DND-41 (cell line): Measurements from ENCODE around the gene RBMS3.

Experiments used
- ATAC-seq: fragments of 200-7000 bp; cut with Tn5 transposase; 3 replicates; pipeline ENCODE4 v1.9.1; 2021; ENCODE audit warnings: low read depth; ENCODE audit not compliant: insufficient read depth
- DNase-seq: peaks from one replicate; pipeline ENCODE4 v3.0.0-alpha.2; 2020
- H2AFZ ChIP-seq: 2 replicates; pipeline ENCODE4 v1.6.0; 2012; ENCODE audit warnings: low read depth, low read length
- H3K27ac ChIP-seq: 2 replicates; pipeline ENCODE4 v1.5.1; 2012; ENCODE audit warnings: low read length, inconsistent platforms
- H3K27me3 ChIP-seq: fragments of 200-600 bp; sonication (generic); 2 replicates; pipeline ENCODE4 v1.6.0; 2012; ENCODE audit warnings: low read length, mild to moderate bottlenecking, inconsistent platforms; ENCODE audit not compliant: insufficient read depth, poor library complexity
- H3K36me3 ChIP-seq: 2 replicates; pipeline ENCODE4 v1.5.1; 2012; ENCODE audit warnings: low read length, inconsistent platforms; ENCODE audit not compliant: insufficient read depth
- H3K4me1 ChIP-seq: 2 replicates; pipeline ENCODE4 v1.5.1; 2012; ENCODE audit warnings: mild to moderate bottlenecking, low read length; ENCODE audit not compliant: insufficient read depth
- H3K4me2 ChIP-seq: 2 replicates; pipeline ENCODE4 v1.6.0; 2012; ENCODE audit warnings: mild to moderate bottlenecking, moderate library complexity, low read length, inconsistent platforms; ENCODE audit not compliant: insufficient read depth
- H3K4me3 ChIP-seq, 2 experiments: fragments of 200-600 bp in 1 of 2; shearing (Covaris generic) in 1 of 2; 2 replicates each; pipeline ENCODE4 v1.5.1; 2012 to 2016; ENCODE audit warnings: inconsistent platforms in 2 of 2, low read length in 2 of 2, mild to moderate bottlenecking in 2 of 2, low read depth in 1 of 2, moderate library complexity in 1 of 2
- H3K79me2 ChIP-seq: 2 replicates; pipeline ENCODE4 v1.6.0; 2012; ENCODE audit warnings: low read length, inconsistent platforms; ENCODE audit not compliant: insufficient read depth
- H3K9ac ChIP-seq: 2 replicates; pipeline ENCODE4 v1.6.0; 2012; ENCODE audit warnings: low read depth, mild to moderate bottlenecking, inconsistent platforms, low read length, moderate library complexity
- H3K9me3 ChIP-seq: 2 replicates; pipeline ENCODE4 v1.5.1; 2012; ENCODE audit warnings: low read length, moderate library complexity, mild to moderate bottlenecking, inconsistent platforms; ENCODE audit not compliant: insufficient read depth, severe bottlenecking
- H4K20me1 ChIP-seq: 2 replicates; pipeline ENCODE4 v1.6.0; 2012; ENCODE audit warnings: low read length; ENCODE audit not compliant: insufficient read depth
- EZH2 ChIP-seq: IDR thresholded peaks from 3 replicates; pipeline ENCODE4 v1.6.1; 2012; ENCODE audit warnings: borderline replicate concordance, low read depth, mild to moderate bottlenecking, moderate library complexity, low read length, inconsistent platforms; ENCODE audit not compliant: severe bottlenecking
- TF ChIP-seq, protein P1 (sequence below): IDR thresholded peaks from 2 replicates; pipeline ENCODE4 v1.5.1; 2012; ENCODE audit warnings: borderline replicate concordance, low read length, moderate library complexity, mild to moderate bottlenecking; ENCODE audit not compliant: poor library complexity, severe bottlenecking; ENCODE audit errors: extremely low read depth

Gene RBMS3

GRCh38 chr3:29973763-29974162 is 692.9 kb downstream of the RBMS3 start:
- Histone ChIP-seq H4K20me1 (no peaks in the 10 kb centered on the region), H2AFZ (no peak overlapping the region), H3K9ac (no peak overlapping the region), H3K4me2 (no peak overlapping the region), H3K4me3 (no peak overlapping the region), H3K27ac (no peak overlapping the region), H3K4me1 (no peaks in the 10 kb centered on the region), H3K9me3 (no peaks in the 10 kb centered on the region), H3K27me3 (no peaks in the 10 kb centered on the region), H3K79me2 (no peaks in the 10 kb centered on the region), H3K36me3 (no peaks in the 10 kb centered on the region)
- TF ChIP-seq, protein P1, sequence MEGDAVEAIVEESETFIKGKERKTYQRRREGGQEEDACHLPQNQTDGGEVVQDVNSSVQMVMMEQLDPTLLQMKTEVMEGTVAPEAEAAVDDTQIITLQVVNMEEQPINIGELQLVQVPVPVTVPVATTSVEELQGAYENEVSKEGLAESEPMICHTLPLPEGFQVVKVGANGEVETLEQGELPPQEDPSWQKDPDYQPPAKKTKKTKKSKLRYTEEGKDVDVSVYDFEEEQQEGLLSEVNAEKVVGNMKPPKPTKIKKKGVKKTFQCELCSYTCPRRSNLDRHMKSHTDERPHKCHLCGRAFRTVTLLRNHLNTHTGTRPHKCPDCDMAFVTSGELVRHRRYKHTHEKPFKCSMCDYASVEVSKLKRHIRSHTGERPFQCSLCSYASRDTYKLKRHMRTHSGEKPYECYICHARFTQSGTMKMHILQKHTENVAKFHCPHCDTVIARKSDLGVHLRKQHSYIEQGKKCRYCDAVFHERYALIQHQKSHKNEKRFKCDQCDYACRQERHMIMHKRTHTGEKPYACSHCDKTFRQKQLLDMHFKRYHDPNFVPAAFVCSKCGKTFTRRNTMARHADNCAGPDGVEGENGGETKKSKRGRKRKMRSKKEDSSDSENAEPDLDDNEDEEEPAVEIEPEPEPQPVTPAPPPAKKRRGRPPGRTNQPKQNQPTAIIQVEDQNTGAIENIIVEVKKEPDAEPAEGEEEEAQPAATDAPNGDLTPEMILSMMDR = no peak
- TF ChIP-seq EZH2 = no peak
- DNase-seq (no peak), ATAC-seq (no peak)

GRCh38 chr3:29976871-29977270 is 696.0 kb downstream of the RBMS3 start:
- no peak for DNase-seq
- no peaks in the 10 kb centered on the region for H3K9me3 ChIP-seq
- no peak overlapping the region for H3K4me3 ChIP-seq
- no peak for ATAC-seq
- H3K4me2 ChIP-seq = no peak overlapping the region
- H3K4me1 ChIP-seq = no peaks in the 10 kb centered on the region
- H3K79me2 ChIP-seq = no peaks in the 10 kb centered on the region
- no peaks in the 10 kb centered on the region for H3K27me3 ChIP-seq
- no peak overlapping the region for H2AFZ ChIP-seq
- H3K9ac ChIP-seq = no peak overlapping the region
- TF ChIP-seq EZH2 = no peak
- TF ChIP-seq, protein P1 = no peak
- no peaks in the 10 kb centered on the region for H3K36me3 ChIP-seq
- H3K27ac ChIP-seq = no peak overlapping the region
- H4K20me1 ChIP-seq = no peaks in the 10 kb centered on the region

DNA sequence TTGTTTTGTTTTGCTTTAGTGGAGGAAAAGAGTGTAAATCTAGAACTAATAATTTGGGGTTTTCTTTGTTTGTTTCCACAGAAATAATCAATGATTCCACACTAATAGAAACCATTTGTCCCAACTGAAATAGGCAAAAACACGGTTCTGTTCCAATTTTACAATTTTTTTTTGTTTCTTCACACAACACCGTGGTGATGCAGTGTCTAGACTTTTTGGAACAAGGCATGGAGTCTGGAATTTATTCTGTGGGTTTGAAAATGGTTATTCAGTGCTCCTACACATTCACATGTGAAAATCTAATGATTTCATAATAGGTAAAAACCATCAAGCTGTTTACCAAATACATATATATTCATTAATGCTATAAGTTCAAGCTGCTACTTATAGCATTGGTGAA is 696.5 kb downstream of the RBMS3 start:
- DNase-seq = no peak
- H4K20me1 ChIP-seq = no peaks in the 10 kb centered on the region

More for the DNA sequence above, 696.5 kb downstream of the RBMS3 start:
- no peaks in the 10 kb centered on the region for H3K9me3 ChIP-seq
- no peak overlapping the region for H3K27ac ChIP-seq
- H3K9ac ChIP-seq = no peak overlapping the region
- H3K36me3 ChIP-seq = no peaks in the 10 kb centered on the region
- H3K79me2 ChIP-seq = no peaks in the 10 kb centered on the region
- H2AFZ ChIP-seq = no peak overlapping the region
- TF ChIP-seq, protein P1 = no peak
- TF ChIP-seq EZH2 = no peak
- no peak overlapping the region for H3K4me2 ChIP-seq
- H3K4me3 ChIP-seq = no peak overlapping the region
- ATAC-seq = no peak
- H3K27me3 ChIP-seq = no peaks in the 10 kb centered on the region
- no peaks in the 10 kb centered on the region for H3K4me1 ChIP-seq
